ENCODE results near the gene CST7. TPM values are rescaled to one million over a fixed set of nuclear protein-coding genes. Genes with fewer than 3 reads are reported as not detected.

CST7 gene
- total RNA-seq, 1 experiment from 2014 or later: not detected

GRCh38 chr20:24978513-24978912, 29.4 kb downstream of the CST7 start:
- peaks cover 4% of the 10 kb centered on the region for H3K79me1 ChIP-seq (ENCODE audit: insufficient read depth, low read depth, low read length, poor library complexity, severe bottlenecking)
- no peak overlapping the region for H2BK20ac ChIP-seq (ENCODE audit: low read depth, low read length, poor library complexity, severe bottlenecking)
- H3K23me2 ChIP-seq (ENCODE audit: insufficient read length, low read depth, low read length, poor library complexity, severe bottlenecking): no peaks in the 10 kb centered on the region
- H3K27me3 ChIP-seq (ENCODE audit: insufficient read depth, low read length): no peaks in the 10 kb centered on the region
- H3K36me3 Mint-ChIP-seq (ENCODE audit: insufficient read depth in 1 of 3, low read depth in 3 of 3): peaks cover 72 to 80% (median 80%) of the 10 kb centered on the region in 3 experiments
- no CpG with 5 or more reads among the region's 8 CpGs for WGBS (ENCODE audit: extremely low coverage, insufficient read length, low lambda C conversion rate)
- no peak overlapping the region for H2BK5ac ChIP-seq (ENCODE audit: insufficient read length, low read length)
- no peak overlapping the region for H3K56ac ChIP-seq (ENCODE audit: insufficient read length, low read depth, low read length)
- no peak overlapping the region for H3K9ac ChIP-seq (ENCODE audit: extremely low read depth, insufficient read length, low read length)
- H3K9me3 ChIP-seq (ENCODE audit: control insufficient read depth, low read depth, low read length): peaks cover 21% of the 10 kb centered on the region
- H3T11ph ChIP-seq (ENCODE audit: low read length): no peak overlapping the region
- no peak overlapping the region for H4K5ac ChIP-seq (ENCODE audit: insufficient read length, low read depth, low read length)
- no peaks in the 10 kb centered on the region; the same call in 1 of the 2 replicates for H3K27me3 Mint-ChIP-seq (ENCODE audit: low read depth)
- no peak overlapping the region for H3K14ac ChIP-seq (ENCODE audit: insufficient read depth, low read length)
- no peak overlapping the region for H3K4ac ChIP-seq (ENCODE audit: low read depth, low read length)
- no peak overlapping the region for H3K18ac ChIP-seq (ENCODE audit: insufficient read length, low read depth, low read length)
- no peaks in the 10 kb centered on the region for H3K4me1 ChIP-seq (ENCODE audit: insufficient read depth, low read length)
- no peaks in the 10 kb centered on the region for H4K20me1 ChIP-seq (ENCODE audit: control insufficient read depth, insufficient read depth, insufficient read length)
- no peak overlapping the region for H2AK5ac ChIP-seq (ENCODE audit: insufficient read length, low read length)
- H2BK120ac ChIP-seq (ENCODE audit: low read depth, low read length, poor library complexity, severe bottlenecking): no peak overlapping the region
- no peak overlapping the region for H2AFZ ChIP-seq (ENCODE audit: low read length)
- TF ChIP-seq CTCF (conservative IDR thresholded peaks at IDR 0.05): no peak
- H3K4me1 Mint-ChIP-seq: no peaks in the 10 kb centered on the region
- no peak overlapping the region for H3K4me3 Mint-ChIP-seq
- no peak overlapping the region for H4K91ac ChIP-seq (ENCODE audit: insufficient read length, low read depth, low read length)
- peaks cover 20 to 30% of the 10 kb centered on the region in 2 experiments for H3K9me3 Mint-ChIP-seq
- no peak overlapping the region for H3K27ac ChIP-seq (ENCODE audit: insufficient read length, low read depth, low read length)
- no peak overlapping the region for H3K27ac Mint-ChIP-seq
- H3K79me2 ChIP-seq (ENCODE audit: insufficient read depth, low read length): no peaks in the 10 kb centered on the region; the same call in 1 of the 2 replicates
- H3K23ac ChIP-seq (ENCODE audit: insufficient read length, low read depth, low read length): no peak overlapping the region
- H3K4me2 ChIP-seq (ENCODE audit: insufficient read depth, insufficient read length, low read length): no peak overlapping the region
- peak; percentile 3 for DNase-seq
- no peak overlapping the region for H4K8ac ChIP-seq (replicated peaks; ENCODE audit: insufficient read length, low read depth, low read length)
- H2BK15ac ChIP-seq (ENCODE audit: low read depth, low read length): no peak overlapping the region
- no peak overlapping the region for H2BK12ac ChIP-seq (ENCODE audit: insufficient read length, low read depth, low read length)
